GM18520 (cell line): ENCODE measurements around the gene SLC7A8.
A peak's percentile ranks its signal among the peaks of the same experiment; 100 is the strongest.

Source experiments
- ATAC-seq: cut with Tn5 transposase; IDR thresholded peaks from one replicate; pipeline ENCODE4 v1.9.1; 2021; ENCODE audit not compliant: unreplicated experiment

The SLC7A8 gene

GRCh38 chr14:23136566-23137133 lies 46.8 kb downstream of the SLC7A8 start:
- no peak for ATAC-seq

GRCh38 chr14:23132970-23133369 lies 50.5 kb downstream of the SLC7A8 start:
- ATAC-seq, result no peak

GRCh38 chr14:23131482-23131881 lies 52.0 kb downstream of the SLC7A8 start:
- ATAC-seq, result no peak

- ATAC-seq, result no peak
These were observed 52.6 kb downstream of the SLC7A8 start for GRCh38 chr14:23130871-23131270.

GRCh38 chr14:23129759-23130316 lies 53.6 kb downstream of the SLC7A8 start:
- no peak for ATAC-seq

GRCh38 chr14:23128969-23129758 lies 54.3 kb downstream of the SLC7A8 start:
- ATAC-seq, result no peak

GRCh38 chr14:23127861-23128260 lies 55.6 kb downstream of the SLC7A8 start:
- no peak for ATAC-seq

GRCh38 chr14:23126548-23127278 lies 56.7 kb downstream of the SLC7A8 start:
- no peak for ATAC-seq

GRCh38 chr14:23125933-23126524 lies 57.4 kb downstream of the SLC7A8 start:
- ATAC-seq, result no peak

GRCh38 chr14:23125011-23125410 lies 58.4 kb downstream of the SLC7A8 start:
- ATAC-seq, result no peak

GRCh38 chr14:23124337-23124954 lies 59.0 kb downstream of the SLC7A8 start:
- no peak for ATAC-seq

GRCh38 chr14:23123419-23123818 lies 60.0 kb downstream of the SLC7A8 start:
- no peak for ATAC-seq

- no peak for ATAC-seq
These were observed 61.4 kb downstream of the SLC7A8 start for GRCh38 chr14:23122086-23122485.

- no peak for ATAC-seq
These were observed 62.1 kb downstream of the SLC7A8 start for GRCh38 chr14:23121361-23121771.

GRCh38 chr14:23120541-23121251 lies 62.8 kb downstream of the SLC7A8 start:
- ATAC-seq, result peak; percentile 66

GRCh38 chr14:23119363-23120327 lies 63.8 kb downstream of the SLC7A8 start:
- ATAC-seq, result no peak

- no peak for ATAC-seq
These were observed 64.7 kb downstream of the SLC7A8 start, which contains the start of gene CEBPE for GRCh38 chr14:23118506-23119362. Gene CEBPE (minus strand): TSS chr14:23119255. CDS start chr14:23119091, 164 bp downstream.
